Adrenal gland (tissue), 12 donors: ENCODE data around the gene CCDC66. TPM values are rescaled to one million over a fixed set of nuclear protein-coding genes. Genes with fewer than 3 reads are reported as not detected.

Experiments used
- DNase-seq, 7 donors: peaks; one replicate each; pipeline ENCODE4 v3.0.0-alpha.2; 2019 to 2020
- H3K27ac ChIP-seq, 5 donors: fragments of 200-600 bp; sonication (generic) in 4 of 5; 1 replicate in 3 of 5; 2 replicates in 2 of 5; pipeline versions ENCODE4 v1.5.1 to v1.8.0; 2016 to 2020; ENCODE audit warnings: mild to moderate bottlenecking in 1 of 5
- H3K27me3 ChIP-seq: fragments of 200-600 bp; 2 replicates; pipeline ENCODE4 v1.8.0; 2021
- H3K36me3 ChIP-seq, 2 donors: fragments of 200-600 bp; replicated peaks in 1 of 2; 1 replicate in 1 of 2; 2 replicates in 1 of 2; pipeline versions ENCODE4 v1.5.1 to v1.8.0; 2018 to 2022
- H3K4me1 ChIP-seq, 2 donors: fragments of 200-600 bp; replicated peaks in 1 of 2; 1 replicate in 1 of 2; 2 replicates in 1 of 2; pipeline versions ENCODE4 v1.5.1 to v1.8.0; 2018 to 2021
- H3K4me3 ChIP-seq, 4 donors: fragments of 200-600 bp; sonication (generic) in 3 of 4; one replicate each; pipeline ENCODE4 v1.5.1; 2016 to 2018
- H3K9me3 ChIP-seq, 3 donors: fragments of 200-600 bp; sonication (generic) in 1 of 3; replicated peaks in 1 of 3; 1 replicate in 2 of 3; 2 replicates in 1 of 3; pipeline versions ENCODE4 v1.5.1 to v1.8.0; 2016 to 2021
- CTCF ChIP-seq, 6 experiments: fragments of 450-650 bp in 4 of 6; fragments of 200-600 bp in 2 of 6; sonication (generic) in 1 of 6; IDR thresholded peaks; 1 replicate in 5 of 6; 2 replicates in 1 of 6; pipeline versions ENCODE4 v1.5.1 to v1.8.0; 2016 to 2021; ENCODE audit warnings: antibody characterized with exemption in 6 of 6, mild to moderate bottlenecking in 2 of 6, moderate library complexity in 1 of 6
- POLR2A ChIP-seq, 2 donors: fragments of 450-650 bp; IDR thresholded peaks; one replicate each; pipeline ENCODE4 v1.6.1; 2017; ENCODE audit warnings: antibody characterized with exemption in 2 of 2, mild to moderate bottlenecking in 2 of 2, moderate library complexity in 1 of 2
- WGBS, 4 donors: extraction: QIAGEN DNeasy Blood & Tissue Kit in 2 of 4; methylation state at CpG; one replicate each; pipeline versions ENCODE4 v1.1.5 to v1.1.7; 2013 to 2017; 5-methylcytosine and 5-hydroxymethylcytosine counted together
- intact Hi-C, 2 donors: fragments of 100-400 bp; cut with DNase I; formaldehyde crosslinking; loops; one replicate each; pipeline versions ENCODE4 v1.14.1 to v1.15.0; 2022 to 2023
- polyA plus RNA-seq, 3 donors: library from polyadenylated mRNA; stranded (reverse); fragments of 200-250 nt in 2 of 3; fragments of 350-450 nt in 1 of 3; fragmentation: Illumina TruSeq in 1 of 3; extraction: RNeasy Lipid Tissue Mini Kit (QIAGEN cat#74804) in 1 of 3; gene quantifications; one replicate each; pipeline ENCODE4 v1.2.3, GENCODE V29; 2013 to 2014
- total RNA-seq, 9 donors: library from RNA; depleted of rRNA in 4 of 9; stranded (reverse); fragments of >200 nt in 4 of 9; fragments of 120-200 nt in 1 of 9; fragmentation: NEBNext Ultra II Directional in 1 of 9; extraction: Animal tissue kit (Norgen Biotek cat#: 25700) in 1 of 9; gene quantifications; one replicate each; pipeline versions ENCODE4 v1.1.0 to v1.2.4, GENCODE V29; 2013 to 2023
- donor health status: healthy with polysubstance abuse.
- donor health status: Bipolar disorder and iron deficiency.
- donor health status: DM: yes; HTN: yes; CAD: no.
- donor health status: DM: no; HTN: no; CAD: no.
- donor health status: DM: no; HTN: no; CAD: no.
- donor health status: DM: yes; HTN: yes; CAD: no.

CCDC66 gene
- total and polyA plus RNA-seq, 12 donors: 6.6 to 35.9 (median 18.5) TPM

GRCh38 chr3:56620371-56620770 lies 63.4 kb downstream of the CCDC66 start:
- Histone ChIP-seq H3K27ac (no peak overlapping the region), H3K4me1 (no peaks in the 10 kb centered on the region), H3K4me3 (no peak overlapping the region), H3K9me3 (no peaks in the 10 kb centered on the region), H3K36me3 (peaks cover 0 to 83% of the 10 kb centered on the region in 2 donors), H3K27me3 (no peaks in the 10 kb centered on the region)
- no peak for DNase-seq
- TF ChIP-seq CTCF (IDR thresholded peaks at IDR 0.05) (no peak), POLR2A (IDR thresholded peaks at IDR 0.05) (no peak)
- intact Hi-C loops: no loop called here
- WGBS, 4 donors: 92 to 97% (median 96%) methylated on average over 2 of the region's 2 CpGs

GRCh38 chr3:56621681-56622080 lies 64.7 kb downstream of the CCDC66 start:
- H3K4me1 ChIP-seq: no peaks in the 10 kb centered on the region
- TF ChIP-seq POLR2A (IDR thresholded peaks at IDR 0.05): no peak
- no peak for TF ChIP-seq CTCF (IDR thresholded peaks at IDR 0.05)
- no peaks in the 10 kb centered on the region for H3K9me3 ChIP-seq
- WGBS, 4 donors: 88 to 94% (median 91%) methylated on average over 3 of the region's 3 CpGs
- no peak for DNase-seq
- no peak overlapping the region for H3K27ac ChIP-seq
- intact Hi-C loops: no loop called here
- no peak overlapping the region for H3K4me3 ChIP-seq
- H3K27me3 ChIP-seq: no peaks in the 10 kb centered on the region
- H3K36me3 ChIP-seq: peaks cover 0 to 86% of the 10 kb centered on the region in 2 donors

- intact Hi-C loops: no loop called here
- WGBS, 4 donors: 95 to 98% (median 97%) methylated on average over 3 of the region's 3 CpGs
- H3K27me3 ChIP-seq: no peaks in the 10 kb centered on the region
- no peaks in the 10 kb centered on the region for H3K9me3 ChIP-seq
- H3K36me3 ChIP-seq: peaks cover 0 to 86% of the 10 kb centered on the region in 2 donors
- TF ChIP-seq CTCF (IDR thresholded peaks at IDR 0.05): no peak
- H3K4me3 ChIP-seq: no peak overlapping the region
- H3K27ac ChIP-seq: no peak overlapping the region
- DNase-seq: no peak
- no peaks in the 10 kb centered on the region for H3K4me1 ChIP-seq
Measured at GRCh38 chr3:56622381-56622780, 65.4 kb downstream of the CCDC66 start.

GRCh38 chr3:56624725-56625124 lies 67.8 kb downstream of the CCDC66 start:
- Histone ChIP-seq H3K27ac (no peak overlapping the region), H3K4me1 (no peaks in the 10 kb centered on the region), H3K36me3 (peaks cover 0 to 77% of the 10 kb centered on the region in 2 donors), H3K27me3 (no peaks in the 10 kb centered on the region), H3K4me3 (no peak overlapping the region), H3K9me3 (no peaks in the 10 kb centered on the region)
- no peak for DNase-seq
- WGBS, 4 donors: 78 to 88% (median 86%) methylated on average over 3 of the region's 3 CpGs
- intact Hi-C loops: no loop called here
- TF ChIP-seq CTCF (IDR thresholded peaks at IDR 0.05) (no peak), POLR2A (IDR thresholded peaks at IDR 0.05) (no peak)
